GM18951 (cell line): ENCODE measurements around the gene PPP1R37.

Experiments used
- POLR2A ChIP-seq: IDR thresholded peaks from 4 replicates; pipeline ENCODE4 v1.6.1; 2011; ENCODE audit warnings: mild to moderate bottlenecking; ENCODE audit not compliant: insufficient read length, insufficient read depth; ENCODE audit errors: extremely low read depth
- in situ Hi-C: fragments of 300-500 bp; cut with MboI; formaldehyde crosslinking; loops from one replicate; pipeline ENCODE4 v1.12.0; 2022; ENCODE audit warnings: low sequenced_read_pairs, mixed read lengths, inconsistent platforms; ENCODE audit not compliant: unreplicated experiment

PPP1R37 gene

DNA sequence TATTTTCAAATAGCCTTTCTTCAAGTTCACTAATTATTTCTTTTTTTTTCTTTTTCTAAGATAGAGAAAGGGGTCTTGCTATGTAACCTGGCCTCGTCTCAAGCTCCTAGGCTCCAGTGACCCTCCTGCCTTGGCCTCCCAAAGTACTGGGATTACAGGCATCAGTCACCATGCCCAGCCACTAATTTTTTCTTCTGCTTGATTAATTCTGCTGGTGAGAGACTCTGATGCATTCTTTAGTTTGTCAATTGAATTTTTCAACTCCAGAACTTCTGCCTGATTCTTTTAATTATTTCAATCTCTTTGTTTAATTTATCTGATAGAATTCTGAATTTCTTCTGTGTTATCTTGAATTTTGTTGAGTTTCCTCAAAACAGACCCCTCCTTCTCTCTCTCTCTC, 97.0 kb downstream of the PPP1R37 start:
- no peak for TF ChIP-seq POLR2A
- in situ Hi-C loops: no loop called here

DNA sequence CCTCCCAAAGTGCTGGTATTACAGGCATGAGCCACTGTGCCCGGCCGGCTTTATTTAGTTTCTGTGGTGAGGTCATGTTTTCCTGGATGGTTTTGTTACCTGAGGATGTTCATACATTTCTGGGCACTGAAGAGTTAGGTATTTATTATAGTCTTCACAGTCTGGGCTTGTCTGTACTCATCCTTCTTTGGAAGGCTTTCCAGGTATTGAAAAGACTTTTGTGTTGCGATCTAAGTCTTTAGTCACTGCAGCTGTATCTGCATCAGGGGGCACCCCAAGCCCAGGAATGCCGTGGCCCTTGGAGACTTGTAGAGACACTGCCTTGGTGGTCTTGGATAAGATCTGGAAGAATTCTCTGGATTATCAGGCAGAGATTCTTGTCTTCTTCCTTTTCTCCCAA, 98.4 kb downstream of the PPP1R37 start:
- TF ChIP-seq POLR2A: no peak
- in situ Hi-C loops: no loop called here

DNA sequence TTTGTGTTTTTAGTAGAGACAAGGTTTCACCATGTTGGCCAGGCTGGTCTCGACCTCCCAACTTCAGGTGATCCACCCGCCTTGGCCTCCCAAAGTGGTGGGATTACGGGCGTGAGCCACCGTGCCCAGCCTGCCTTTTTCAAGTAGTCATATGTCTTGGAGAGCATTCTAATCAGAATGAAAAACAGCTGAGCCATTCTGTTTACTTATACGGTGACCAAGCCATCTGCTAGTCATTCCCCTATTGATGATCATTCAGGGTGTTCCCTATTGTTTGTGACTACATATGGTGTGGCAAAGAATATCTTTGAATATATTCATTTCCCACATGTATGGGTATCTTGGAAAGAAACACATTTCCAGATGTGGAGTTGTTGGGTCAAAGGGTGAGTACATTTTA, 102.8 kb downstream of the PPP1R37 start:
- in situ Hi-C loops: no loop called here
- no peak for TF ChIP-seq POLR2A
